HG03565 (cell line): Measurements from ENCODE around the gene GLRX2.
"Not testable (repeated sequence)": the region's sequence is repeated elsewhere in the genome, so short reads cannot be mapped to it uniquely, and the experiment has no call there.

Source experiments
- ATAC-seq: cut with Tn5 transposase; IDR thresholded peaks from one replicate; pipeline ENCODE4 v1.9.1; 2021; ENCODE audit warnings: mild to moderate bottlenecking, moderate library complexity; ENCODE audit not compliant: unreplicated experiment

GLRX2 gene

GRCh38 chr1:193066606-193067005 lies 38.6 kb downstream of the GLRX2 start:
- no peak for ATAC-seq

DNA sequence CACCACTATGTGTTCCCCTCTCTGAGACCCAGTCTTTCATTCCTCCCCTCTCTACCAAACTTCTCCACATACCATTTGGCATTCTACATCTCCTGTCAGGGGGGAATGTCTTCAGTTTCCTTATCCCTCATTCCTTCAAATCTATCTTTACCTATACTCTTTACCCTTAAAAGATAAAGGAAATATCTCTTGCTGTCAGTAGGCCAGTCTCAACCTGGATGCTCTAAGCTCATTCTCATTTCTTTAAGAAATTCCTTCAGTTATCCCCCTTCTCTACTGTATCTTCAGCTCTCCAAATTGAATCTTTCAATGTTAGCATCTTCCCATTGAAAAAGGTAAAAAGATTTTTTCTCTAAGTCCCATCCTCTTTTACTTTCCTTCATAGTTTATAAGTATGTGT lies 39.3 kb downstream of the GLRX2 start:
- no peak for ATAC-seq

- no peak for ATAC-seq
Observed at GRCh38 chr1:193062698-193063463, 42.3 kb downstream of the GLRX2 start.

GRCh38 chr1:193060938-193061337 lies 44.3 kb downstream of the GLRX2 start:
- no peak for ATAC-seq

GRCh38 chr1:193060406-193060805 lies 44.8 kb downstream of the GLRX2 start:
- no peak for ATAC-seq

- ATAC-seq: no peak
Observed at GRCh38 chr1:193060115-193060403, 45.2 kb downstream of the GLRX2 start.

DNA sequence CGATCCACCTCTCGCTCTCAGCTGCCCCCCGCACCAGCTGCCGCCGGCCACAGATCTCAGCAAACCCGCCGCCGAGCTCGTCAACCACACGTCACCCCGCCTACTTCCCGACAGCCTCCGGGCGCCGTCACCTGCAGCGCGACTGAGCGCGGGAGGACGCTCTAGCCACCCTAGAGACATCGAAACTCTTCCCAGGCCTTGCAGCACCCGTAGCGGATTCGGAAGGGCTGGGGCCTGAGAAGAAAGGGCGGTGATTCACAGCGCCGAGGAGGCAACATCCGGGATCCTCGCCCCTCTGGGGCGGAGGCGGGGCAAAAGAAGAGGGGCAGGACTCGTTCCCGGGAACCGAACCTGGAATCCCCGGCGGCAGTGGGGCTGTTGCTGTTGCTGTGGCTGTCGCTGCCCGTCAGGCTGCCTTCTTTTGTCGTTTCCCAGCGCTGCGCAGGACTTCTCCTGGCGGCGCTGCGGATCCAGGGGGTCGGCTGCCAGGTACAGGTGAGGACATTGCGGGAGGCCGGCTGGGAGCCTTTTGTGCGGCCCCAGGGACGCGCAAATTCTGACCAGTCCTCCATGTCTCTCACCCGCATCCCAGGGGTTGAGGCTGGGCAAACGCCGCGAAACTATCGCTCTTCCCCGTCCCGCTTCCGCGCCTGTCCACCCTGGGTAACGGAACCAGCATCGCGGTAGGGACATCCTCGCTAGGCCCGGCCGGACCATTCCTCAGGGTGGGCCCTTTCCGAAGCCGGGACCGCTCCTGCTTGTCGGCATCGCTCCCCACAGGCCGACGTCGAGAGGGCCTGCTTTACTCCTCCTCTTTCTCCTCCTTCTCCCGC lies 45.7 kb downstream of the GLRX2 start, which contains the start of the genes RO60 and UCHL5:
Gene RO60 (plus strand): TSS at position 331 of the 833 bp plus-strand sequence. CDS start 9,443 bp downstream, outside the sequence.
Gene UCHL5 (minus strand): TSS at position 79 of the 833 bp plus-strand sequence. CDS start 100 bp downstream, outside the sequence.
- peak; percentile 89 for ATAC-seq

DNA sequence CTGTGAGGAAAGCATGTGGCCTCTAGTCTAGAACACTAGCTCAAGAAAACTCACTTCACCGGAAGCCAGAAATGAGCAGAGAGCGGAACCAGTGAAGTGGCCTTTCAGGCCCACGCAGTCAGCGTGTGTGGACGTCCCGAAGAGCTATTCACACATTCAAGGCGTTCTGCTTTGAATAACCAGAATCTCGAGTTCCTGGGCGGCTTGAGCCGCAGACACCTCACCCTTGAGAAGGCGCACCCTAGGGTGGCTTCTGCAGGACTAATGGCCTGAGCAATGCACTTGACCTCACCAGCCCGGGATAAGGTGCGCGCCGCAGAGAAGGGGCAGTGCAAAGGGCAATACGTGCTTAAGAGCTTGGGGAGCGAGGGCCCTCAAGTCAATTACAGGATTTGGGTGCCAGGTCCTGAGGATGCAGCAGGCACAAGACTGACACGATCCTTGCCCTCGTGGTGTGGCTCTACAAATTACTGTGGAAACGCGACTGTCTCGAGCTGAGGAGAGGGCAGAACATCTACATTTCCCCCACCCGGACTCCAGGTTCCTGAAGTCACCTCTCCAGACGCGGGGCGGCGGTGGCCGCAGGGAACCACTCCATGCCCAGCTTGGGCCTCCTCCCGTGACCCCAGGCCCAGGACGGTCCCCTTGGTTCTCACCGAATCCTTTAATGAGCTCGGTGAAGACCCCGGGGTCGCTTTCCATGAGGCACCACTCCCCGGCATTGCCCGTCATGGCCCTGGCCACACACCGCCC lies 46.5 kb downstream of the GLRX2 start:
- peak; percentile 56 for ATAC-seq

- no peak for ATAC-seq
Observed at GRCh38 chr1:193054169-193054675, 51.0 kb downstream of the GLRX2 start.

DNA sequence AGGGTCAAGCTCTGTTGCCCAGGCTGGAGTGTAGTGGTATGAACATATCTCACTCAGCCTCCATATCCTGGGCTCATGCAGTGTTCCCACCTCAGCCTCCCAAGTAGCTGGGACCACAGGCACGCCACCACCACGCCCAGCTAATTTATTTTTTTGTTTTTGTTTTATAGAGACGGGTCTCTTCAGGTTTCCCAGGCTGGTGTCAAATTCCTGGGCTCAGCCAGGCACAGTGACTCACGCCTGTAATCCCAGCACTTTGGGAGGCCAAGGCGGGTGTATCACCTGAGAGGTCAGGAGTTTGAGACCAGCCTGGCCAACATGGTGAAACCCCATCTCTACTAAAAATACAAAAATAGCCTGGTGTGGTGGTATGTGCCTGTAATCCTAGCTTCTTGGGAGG lies 56.3 kb downstream of the GLRX2 start:
- not testable (repeated sequence) for ATAC-seq
